Stimulated activated CD4-positive, alpha-beta T cell treated with anti-CD3 and anti-CD28 coated beads, Interleukin-4, amount 100 ng/mL, for 1 hour (primary cell): ENCODE measurements around the gene CEP162.
"Not testable (repeated sequence)": the region's sequence is repeated elsewhere in the genome, so short reads cannot be mapped to it uniquely, and the experiment has no call there.

Experiments used
- DNase-seq: peaks from one replicate; pipeline ENCODE4 v3.0.0-alpha.2; 2020

Gene CEP162

GRCh38 chr6:84141521-84141920 is 85.9 kb downstream of the CEP162 start:
- DNase-seq: no peak

- no peak for DNase-seq
Observed at GRCh38 chr6:84139311-84139710, 88.1 kb downstream of the CEP162 start.

DNA sequence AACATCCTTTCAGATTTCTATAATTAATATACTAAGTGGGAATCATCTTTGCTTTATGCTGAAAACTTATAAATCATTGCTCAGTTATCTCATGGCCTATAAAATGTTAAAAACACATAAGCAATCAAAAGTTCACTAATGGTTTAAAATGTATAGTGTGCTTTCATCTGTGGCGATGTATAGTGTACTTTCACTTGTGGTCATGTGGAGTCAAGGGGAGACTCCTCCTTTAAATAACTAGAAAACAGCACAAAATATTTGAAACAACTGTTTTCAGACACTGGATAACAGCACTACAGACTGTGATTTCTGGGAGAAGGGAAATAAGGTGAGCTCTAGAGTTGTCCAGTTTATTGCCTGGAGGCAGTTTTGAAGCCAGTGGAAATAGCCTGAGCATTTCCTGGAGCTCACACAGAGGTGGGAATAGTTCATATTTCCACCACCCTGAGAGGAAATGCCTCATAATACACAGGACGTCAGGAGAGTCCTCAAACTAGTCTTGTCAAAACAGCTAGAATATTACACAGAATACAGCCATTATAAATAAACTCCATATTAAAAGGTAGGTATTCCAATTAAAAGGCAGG is 89.4 kb downstream of the CEP162 start:
- no peak for DNase-seq

DNA sequence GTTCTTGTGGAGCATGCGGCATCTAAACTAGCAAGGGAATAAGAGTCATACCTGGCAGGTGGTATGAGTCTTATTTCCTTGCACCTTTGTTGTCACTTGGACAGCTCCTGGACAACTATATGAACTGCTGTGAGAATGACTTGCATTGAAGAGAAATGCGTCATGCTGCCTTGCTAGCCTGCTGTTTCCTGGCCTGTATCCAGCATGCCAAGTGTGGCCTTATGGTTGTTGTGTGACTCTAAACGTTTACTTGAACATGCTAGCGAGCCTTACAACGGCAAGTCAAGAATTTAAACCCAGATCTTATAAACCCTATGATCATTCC is 90.4 kb downstream of the CEP162 start:
- DNase-seq: no peak

DNA sequence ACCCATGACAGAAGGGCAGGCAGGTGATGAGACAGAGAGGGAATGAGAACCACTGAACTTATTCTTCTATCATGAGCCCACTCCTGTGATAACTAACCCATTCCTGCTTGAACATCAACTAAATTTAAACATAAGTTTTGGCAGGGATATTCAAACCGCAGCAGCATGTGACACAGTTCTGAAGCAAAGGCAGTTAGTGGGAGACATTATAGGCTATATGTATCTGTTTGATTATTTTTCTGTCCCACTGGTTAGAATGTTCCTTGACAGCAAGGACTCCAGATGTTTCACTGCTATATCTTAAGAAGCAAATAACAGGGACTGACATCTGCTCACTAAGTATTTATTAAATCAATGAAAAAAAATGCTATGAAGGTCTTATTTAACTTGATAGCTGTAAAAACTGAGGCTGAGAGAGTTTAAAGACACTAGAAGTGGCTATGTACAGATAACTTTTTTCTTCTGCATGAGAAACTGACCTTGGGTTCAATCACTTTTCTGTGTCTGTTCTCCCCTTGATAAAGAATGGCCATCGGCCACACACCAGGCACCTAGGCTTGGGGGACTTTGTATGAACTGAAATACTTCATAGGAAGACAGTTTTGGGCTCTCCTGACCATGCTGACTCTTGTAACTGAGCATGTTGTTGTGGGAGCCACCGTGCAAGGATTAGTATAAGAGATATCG is 90.9 kb downstream of the CEP162 start:
- no peak for DNase-seq

DNA sequence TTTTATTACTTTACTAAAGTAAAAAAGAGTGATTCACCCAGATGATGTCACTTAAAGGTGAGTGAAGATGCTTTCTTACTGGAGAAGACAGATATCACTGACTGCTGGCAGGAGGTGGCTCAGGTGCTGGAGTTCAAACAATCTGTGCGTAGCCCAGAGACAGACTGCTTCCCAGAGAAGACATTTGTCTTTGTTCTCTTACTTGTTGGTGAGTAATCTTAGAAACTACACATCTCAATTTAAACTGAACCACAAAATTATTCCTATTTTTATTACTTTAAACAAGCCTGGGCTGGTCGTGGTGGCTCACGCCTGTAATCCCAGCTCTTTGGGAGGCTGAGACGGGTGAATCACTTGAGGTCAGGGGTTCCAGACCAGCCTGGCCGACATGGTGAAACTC is 92.2 kb downstream of the CEP162 start:
- DNase-seq: no peak

GRCh38 chr6:84133385-84133784 is 94.1 kb downstream of the CEP162 start:
- DNase-seq: not testable (repeated sequence)

DNA sequence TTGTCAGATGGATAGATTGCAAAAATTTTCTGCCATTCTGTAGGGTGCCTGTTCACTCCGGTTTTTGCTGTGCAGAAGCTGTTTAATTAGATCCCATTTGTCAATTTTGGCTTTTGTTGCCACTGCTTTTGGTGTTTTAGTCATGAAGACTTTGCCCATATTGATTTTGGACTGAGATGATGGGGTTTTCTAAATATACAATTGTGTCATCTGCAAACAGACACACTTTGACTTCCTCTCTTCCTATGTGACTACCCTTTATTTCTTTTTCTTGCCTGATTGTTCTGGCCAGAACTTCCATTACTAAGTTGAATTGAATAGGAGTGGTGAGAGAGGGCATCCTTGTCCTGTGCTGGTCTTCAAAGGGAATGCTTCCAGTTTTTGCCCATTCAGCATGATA is 97.9 kb downstream of the CEP162 start:
- not testable (repeated sequence) for DNase-seq

- no peak for DNase-seq
Observed at GRCh38 chr6:84123186-84123585, 104.3 kb downstream of the CEP162 start.

DNA sequence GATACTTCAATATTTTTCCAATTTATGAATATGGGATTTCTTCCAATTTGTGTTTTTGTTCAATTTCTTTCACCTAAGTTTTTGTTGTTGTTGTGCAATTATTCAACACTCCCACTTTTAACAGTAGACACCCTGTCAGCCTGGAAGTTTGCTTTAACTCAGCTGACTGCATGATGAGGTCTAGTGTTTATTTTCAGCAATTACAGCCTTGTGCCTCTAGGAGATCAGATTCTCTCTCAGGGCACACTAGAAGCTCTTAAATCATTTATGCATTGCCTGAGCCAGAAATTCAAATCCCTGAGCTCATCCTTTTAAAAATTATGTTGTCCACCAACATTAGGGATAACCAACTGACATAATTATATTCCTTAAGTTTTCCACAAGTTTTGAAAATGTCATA is 108.2 kb downstream of the CEP162 start:
- DNase-seq: no peak

DNA sequence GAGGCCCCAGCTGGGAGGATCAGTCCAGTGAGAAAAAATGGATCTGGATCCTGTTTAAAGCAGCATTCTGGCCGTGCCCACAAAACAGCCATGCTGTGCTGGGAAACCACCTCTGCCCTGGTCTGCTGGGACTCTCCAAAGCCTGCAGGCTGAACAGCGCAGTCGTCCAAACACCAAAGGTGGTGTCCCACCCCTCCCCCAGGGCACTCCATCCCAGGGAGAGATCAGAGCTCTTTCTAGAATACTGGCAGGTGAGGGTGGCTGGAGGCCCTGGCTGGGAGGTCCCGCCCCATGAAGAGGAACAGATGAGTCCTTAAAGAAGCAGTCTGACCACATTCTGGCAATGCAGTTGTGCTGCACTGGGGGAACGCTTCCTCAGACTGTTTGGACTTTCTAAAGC is 109.3 kb downstream of the CEP162 start:
- DNase-seq: no peak

DNA sequence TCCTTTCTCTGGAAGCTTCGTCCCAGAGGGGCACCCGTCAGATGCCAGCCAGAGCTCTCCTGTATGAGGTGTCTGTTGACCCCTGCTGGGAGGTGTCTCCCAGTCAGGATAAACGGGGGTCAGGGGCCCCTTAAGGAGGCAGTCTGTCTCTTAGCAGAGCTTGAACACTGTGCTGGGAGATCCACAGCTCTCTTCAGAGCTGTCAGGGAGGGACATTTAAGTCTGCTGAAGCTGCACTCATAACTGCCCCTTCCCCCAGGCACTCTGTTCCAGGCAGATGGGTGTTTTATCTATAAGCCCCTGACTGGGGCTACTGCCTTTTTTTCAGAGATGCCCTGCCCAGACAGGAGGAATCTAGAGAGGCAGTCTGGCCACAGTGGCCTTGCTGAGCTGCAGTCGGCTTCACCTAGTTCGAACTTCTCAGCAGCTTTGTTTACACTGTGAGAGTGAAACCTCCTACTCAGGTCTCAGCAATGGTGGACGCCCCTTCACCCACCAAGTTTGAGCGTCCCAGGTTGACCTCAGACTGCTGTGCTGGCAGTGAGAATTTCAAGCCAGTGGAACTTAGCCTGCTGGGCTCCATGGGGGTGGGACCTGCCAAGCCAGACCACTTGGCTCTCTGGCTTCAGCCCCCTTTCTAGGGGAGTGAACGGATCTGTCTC is 112.4 kb downstream of the CEP162 start:
- DNase-seq: not testable (repeated sequence)

DNA sequence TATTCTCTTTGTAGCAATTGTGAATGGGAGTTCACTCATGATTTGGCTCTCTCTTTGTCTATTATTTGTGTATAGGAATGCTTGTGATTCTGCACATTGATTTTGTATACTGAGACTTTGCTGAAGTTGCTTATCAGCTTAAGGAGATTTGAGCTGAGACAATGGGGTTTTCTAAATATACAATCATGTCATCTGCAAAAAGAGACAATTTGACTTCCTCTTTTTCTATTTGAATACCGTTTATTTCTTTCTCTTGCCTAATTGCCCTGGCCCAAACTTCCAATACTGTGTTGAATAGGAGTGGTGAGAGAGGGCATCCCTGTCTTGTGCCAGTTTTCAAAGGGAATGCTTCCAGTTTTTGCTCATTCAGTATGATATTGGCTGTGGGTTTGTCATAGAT is 116.1 kb downstream of the CEP162 start:
- not testable (repeated sequence) for DNase-seq

GRCh38 chr6:84107495-84107894 is 119.9 kb downstream of the CEP162 start:
- DNase-seq: no peak

DNA sequence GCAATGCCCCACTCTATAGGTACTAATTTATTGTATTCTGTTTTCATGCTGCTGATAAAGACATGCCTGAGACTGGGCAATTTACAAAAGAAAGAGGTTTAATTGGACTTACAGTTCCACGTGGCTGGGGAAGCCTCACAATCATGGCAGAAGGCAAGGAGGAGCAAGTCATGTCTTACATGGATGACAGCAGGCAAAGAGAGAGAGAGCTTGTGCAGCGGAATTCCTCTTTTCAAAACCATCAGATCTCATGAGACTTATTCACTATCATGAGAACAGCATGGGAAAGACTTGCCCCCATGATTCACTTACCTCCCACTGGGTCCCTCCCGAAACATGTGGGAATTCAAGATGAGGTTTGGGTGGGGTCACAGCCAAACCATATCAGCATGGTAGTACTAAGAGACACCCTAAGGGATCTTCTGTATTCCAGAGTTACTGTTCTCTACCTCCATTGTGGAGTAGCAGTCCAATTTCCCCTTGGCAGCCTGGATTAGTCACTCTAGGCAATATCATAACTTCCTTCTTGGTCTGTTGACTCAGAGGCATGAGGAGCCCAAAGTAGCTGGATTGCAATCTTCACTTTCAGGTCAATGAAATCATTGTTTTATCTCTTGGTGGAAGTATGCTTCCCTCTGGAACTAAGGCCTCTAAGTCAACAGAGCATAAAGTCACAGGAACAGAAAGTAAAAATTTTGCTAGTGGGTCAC is 122.1 kb downstream of the CEP162 start:
- not testable (repeated sequence) for DNase-seq

GRCh38 chr6:84103029-84103428 is 124.4 kb downstream of the CEP162 start:
- no peak for DNase-seq

DNA sequence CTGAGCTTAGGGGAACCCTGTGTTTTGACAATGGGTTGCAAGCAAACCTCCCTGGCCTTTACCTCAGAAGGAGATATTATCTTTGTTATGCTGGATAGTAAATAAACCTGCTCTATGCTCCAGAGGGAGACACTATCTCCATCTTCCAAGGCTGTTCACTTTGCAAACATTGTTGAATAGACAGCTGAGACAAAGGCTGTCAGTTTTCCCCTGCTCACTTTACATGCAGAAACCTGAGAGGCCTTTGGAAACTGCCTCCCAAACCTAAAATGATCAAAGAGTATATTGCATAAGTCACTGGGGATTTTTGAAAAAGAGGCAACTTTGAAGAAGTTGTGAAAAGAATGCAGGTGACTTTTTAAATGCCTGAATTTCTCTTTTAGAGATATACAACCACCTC is 132.3 kb downstream of the CEP162 start:
- DNase-seq: no peak

DNA sequence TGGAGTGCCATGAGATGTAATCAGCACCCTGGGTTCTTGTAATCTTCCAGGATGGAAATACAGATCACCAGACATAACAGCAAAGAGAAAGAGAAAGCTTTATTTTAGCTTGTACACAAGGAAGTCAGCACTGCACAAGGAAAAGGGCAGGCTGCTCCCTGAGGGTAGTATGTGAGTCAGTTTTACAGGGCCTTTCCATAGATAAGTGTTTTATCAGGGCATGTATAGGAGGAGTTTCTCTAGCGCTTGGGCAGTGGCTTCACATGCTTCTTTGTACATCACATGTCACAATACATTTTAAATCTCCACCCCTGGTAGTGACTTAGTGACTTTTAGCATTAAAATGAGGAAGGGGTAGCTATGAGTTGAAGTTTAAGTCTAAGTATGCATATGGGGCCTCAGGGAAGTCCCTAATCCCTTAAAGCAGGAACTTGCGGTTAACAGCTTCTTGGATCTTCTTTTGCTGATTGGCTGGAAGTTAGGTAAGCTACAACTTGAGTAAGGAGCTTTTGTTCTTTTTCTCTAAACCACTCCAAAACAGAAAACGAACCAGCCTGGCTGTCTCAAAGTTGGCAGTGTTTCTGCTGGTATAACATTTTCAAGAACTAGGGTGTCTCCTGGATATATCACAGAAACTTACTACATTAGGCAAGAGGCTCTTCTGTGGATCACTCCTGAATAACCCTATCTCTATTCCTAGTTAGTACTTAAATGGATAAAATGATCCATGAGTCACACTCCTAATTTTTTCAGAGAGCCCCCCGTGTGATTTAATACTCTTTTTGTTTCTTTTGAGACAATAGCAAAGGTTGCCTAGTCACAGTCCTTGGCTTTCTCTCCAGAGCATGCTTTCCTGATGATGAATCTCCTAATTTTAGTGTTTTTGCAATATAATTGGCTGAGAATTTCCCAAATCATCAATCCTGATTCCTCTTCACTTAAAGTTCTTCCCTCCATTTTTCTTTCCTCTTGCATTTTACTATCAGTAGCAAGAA is 133.7 kb downstream of the CEP162 start:
- no peak for DNase-seq

DNA sequence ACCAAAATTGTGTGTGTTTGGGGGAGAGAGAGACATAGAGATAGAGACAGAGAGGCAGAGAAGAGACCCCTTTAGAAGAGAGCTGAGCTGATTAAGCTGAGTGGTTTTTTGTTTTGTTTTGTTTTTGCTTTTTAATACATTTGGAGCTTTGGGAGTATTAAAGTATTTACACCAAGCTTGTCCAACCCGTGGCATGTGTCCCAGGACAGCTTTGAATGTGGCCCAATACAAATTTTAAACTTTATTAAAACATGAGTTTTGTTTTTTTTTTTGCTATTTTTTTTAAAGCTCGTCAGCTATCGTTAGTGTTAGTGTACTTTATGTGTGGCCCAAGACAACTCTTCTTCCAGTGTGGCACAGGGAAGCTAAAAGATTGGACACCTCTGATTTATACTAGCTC is 137.9 kb downstream of the CEP162 start:
- DNase-seq: no peak

GRCh38 chr6:84089081-84089480 is 138.4 kb downstream of the CEP162 start:
- no peak for DNase-seq

- DNase-seq: no peak
Observed at GRCh38 chr6:84086545-84087429, 140.7 kb downstream of the CEP162 start.

GRCh38 chr6:84086056-84086455 is 141.4 kb downstream of the CEP162 start:
- DNase-seq: no peak
